ENCODE measurements around the gene ANKRD26.
A peak's percentile ranks its signal among the peaks of the same experiment; 100 is the strongest.
"Not testable (repeated sequence)": the region's sequence is repeated elsewhere in the genome, so short reads cannot be mapped to it uniquely, and the experiment has no call there.

The ANKRD26 gene

DNA sequence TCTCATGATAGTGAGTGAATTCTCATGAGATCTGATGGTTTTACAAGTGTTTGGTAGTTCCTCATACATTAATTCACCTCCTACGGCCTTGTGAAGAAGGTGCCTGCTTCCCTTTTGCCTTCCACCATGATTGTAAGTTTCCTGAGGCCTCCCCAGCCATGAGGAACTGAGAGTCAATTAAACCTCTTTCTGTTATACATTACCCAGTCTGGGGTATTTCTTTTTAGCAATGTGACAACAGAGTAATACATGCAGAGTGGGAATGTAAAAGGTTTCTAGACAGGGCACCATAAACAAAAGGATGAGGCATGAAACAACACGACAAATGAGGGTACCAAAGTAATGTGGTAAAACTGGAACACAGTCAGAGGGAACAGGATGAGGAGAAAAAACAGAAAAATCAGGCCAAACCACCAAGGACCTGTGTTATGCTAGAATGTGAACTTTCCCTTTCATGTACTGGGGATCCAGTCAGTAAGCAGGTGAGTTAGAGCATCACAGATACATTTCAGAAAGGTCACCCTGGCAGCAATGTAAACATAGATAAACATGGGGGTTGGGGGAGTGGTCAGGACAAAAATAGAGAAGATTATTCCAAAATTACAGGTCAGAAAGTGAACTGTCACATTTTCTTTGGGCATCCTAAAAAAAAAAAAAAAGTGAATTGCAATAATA, 31.9 kb downstream of the ANKRD26 start:
- Histone ChIP-seq H4K8ac (ENCODE audit: low read depth, low read length) (no peak overlapping the region), H2BK120ac (ENCODE audit: insufficient read depth, low read length, poor library complexity) (no peak overlapping the region), H3K27ac (ENCODE audit: low read depth, low read length) (no peak overlapping the region), H3K4me3 (ENCODE audit: low read depth, low read length) (no peak overlapping the region), H2AFZ (ENCODE audit: insufficient read depth, low read length, poor library complexity) (no peak overlapping the region), H3K9ac (ENCODE audit: low read length) (no peak overlapping the region), H2AK5ac (ENCODE audit: low read length) (no peak overlapping the region), H3K27me3 (ENCODE audit: insufficient read depth, low read length) (no peaks in the 10 kb centered on the region), H3K79me1 (ENCODE audit: low read length) (no peaks in the 10 kb centered on the region), H3K79me2 (ENCODE audit: control insufficient read depth, insufficient read depth, low read length, poor library complexity) (no peaks in the 10 kb centered on the region), H3K4me1 (ENCODE audit: control insufficient read depth in 1 of 2, insufficient read depth in 2 of 2, low read length in 2 of 2) (no peaks in the 10 kb centered on the region), H4K12ac (ENCODE audit: low read depth, low read length) (no peak overlapping the region), H3K14ac (ENCODE audit: low read length) (no peak overlapping the region), H2BK12ac (ENCODE audit: low read length) (no peak overlapping the region), H3K23ac (ENCODE audit: low read length) (no peak overlapping the region), H3K36me3 (ENCODE audit: control insufficient read depth in 1 of 2, insufficient read depth in 2 of 2, low read length in 2 of 2) (peaks cover 15 to 21% of the 10 kb centered on the region in 2 experiments), H2BK5ac (ENCODE audit: low read depth, low read length, poor library complexity) (no peak overlapping the region), H3K18ac (ENCODE audit: low read length) (no peak overlapping the region), H3K9me3 (ENCODE audit: insufficient read depth, low read depth, low read length) (no peaks in the 10 kb centered on the region), H3K4ac (ENCODE audit: low read depth, low read length) (no peak overlapping the region), H4K91ac (ENCODE audit: low read depth, low read length) (no peak overlapping the region), H3K4me2 (ENCODE audit: low read length) (no peak overlapping the region)
- DNase-seq, result peak; percentile 6 to 68
- WGBS (ENCODE audit: extremely low coverage, insufficient coverage, insufficient read length), result no CpG with 5 or more reads among the region's 2 CpGs

DNA sequence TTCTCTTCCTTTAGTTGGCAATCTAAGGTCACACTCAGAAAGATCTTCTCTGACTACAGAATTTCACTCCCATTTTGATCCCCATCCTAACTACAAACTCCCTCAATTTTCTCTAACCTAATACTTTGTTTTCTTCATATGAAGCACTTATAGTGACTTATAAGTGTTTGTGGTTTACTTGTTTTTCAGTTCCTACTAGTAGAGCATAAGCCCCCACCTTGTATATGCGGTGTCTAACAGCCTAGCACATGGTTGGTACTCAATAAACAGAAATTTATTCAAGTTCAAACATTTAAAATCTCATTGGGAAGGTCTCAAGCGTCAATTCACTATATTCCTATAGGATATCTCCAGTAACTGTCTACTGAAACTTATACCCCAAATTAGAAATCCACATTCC, 35.2 kb downstream of the ANKRD26 start:
- no peak overlapping the region for H3K27ac ChIP-seq (ENCODE audit: low read depth, low read length)
- H4K91ac ChIP-seq (ENCODE audit: low read depth, low read length), result no peak overlapping the region
- no peaks in the 10 kb centered on the region for H3K9me3 ChIP-seq (ENCODE audit: insufficient read depth, low read depth, low read length)
- H3K4me2 ChIP-seq (ENCODE audit: low read length), result no peak overlapping the region
- DNase-seq, result no peak
- no peak overlapping the region for H2AK5ac ChIP-seq (ENCODE audit: low read length)
- H2AFZ ChIP-seq (ENCODE audit: insufficient read depth, low read length, poor library complexity), result no peak overlapping the region
- H3K14ac ChIP-seq (ENCODE audit: low read length), result no peak overlapping the region
- H3K79me1 ChIP-seq (ENCODE audit: low read length), result no peaks in the 10 kb centered on the region
- H4K12ac ChIP-seq (ENCODE audit: low read depth, low read length), result no peak overlapping the region
- no peaks in the 10 kb centered on the region for H3K27me3 ChIP-seq (ENCODE audit: insufficient read depth, low read length)
- no peak overlapping the region for H2BK5ac ChIP-seq (ENCODE audit: low read depth, low read length, poor library complexity)
- H3K36me3 ChIP-seq (ENCODE audit: control insufficient read depth in 1 of 2, insufficient read depth in 2 of 2, low read length in 2 of 2), result peaks cover 8 to 9% of the 10 kb centered on the region in 2 experiments
- H4K8ac ChIP-seq (ENCODE audit: low read depth, low read length), result no peak overlapping the region
- no peak overlapping the region for H2BK12ac ChIP-seq (ENCODE audit: low read length)
- H3K18ac ChIP-seq (ENCODE audit: low read length), result no peak overlapping the region
- H3K4me3 ChIP-seq (ENCODE audit: low read depth, low read length), result no peak overlapping the region
- no peak overlapping the region for H3K4ac ChIP-seq (ENCODE audit: low read depth, low read length)
- no CpG with 5 or more reads among the region's 2 CpGs for WGBS (ENCODE audit: extremely low coverage, insufficient coverage, insufficient read length)
- H3K9ac ChIP-seq (ENCODE audit: low read length), result no peak overlapping the region
- H2BK120ac ChIP-seq (ENCODE audit: insufficient read depth, low read length, poor library complexity), result no peak overlapping the region
- no peak overlapping the region for H3K23ac ChIP-seq (ENCODE audit: low read length)
- H3K79me2 ChIP-seq (ENCODE audit: control insufficient read depth, insufficient read depth, low read length, poor library complexity), result no peaks in the 10 kb centered on the region
- H3K4me1 ChIP-seq (ENCODE audit: control insufficient read depth in 1 of 2, insufficient read depth in 2 of 2, low read length in 2 of 2), result no peaks in the 10 kb centered on the region

DNA sequence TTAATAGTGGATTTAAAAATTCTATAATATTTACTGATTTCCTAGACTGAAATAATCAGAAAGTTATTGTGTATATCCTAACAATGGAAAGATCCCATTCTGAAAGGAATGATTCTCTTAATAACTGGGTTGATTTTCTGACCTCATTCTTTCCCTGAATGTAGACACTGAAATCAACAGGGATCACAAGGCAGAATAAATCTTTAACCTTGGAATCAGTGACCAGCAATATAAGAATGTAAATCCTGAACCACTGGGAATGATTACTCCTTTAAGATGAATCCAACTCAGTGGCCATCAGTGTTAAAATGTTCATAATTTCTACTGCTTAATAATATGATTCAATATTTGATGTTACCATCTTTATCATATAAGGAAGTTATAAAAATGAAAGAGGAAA, 47.6 kb downstream of the ANKRD26 start:
- Histone ChIP-seq H3K36me3 (ENCODE audit: control insufficient read depth in 1 of 2, insufficient read depth in 2 of 2, low read length in 2 of 2) (no peaks in the 10 kb centered on the region), H2AFZ (ENCODE audit: insufficient read depth, low read length, poor library complexity) (no peak overlapping the region), H3K4me3 (ENCODE audit: low read depth, low read length) (no peak overlapping the region), H3K79me1 (ENCODE audit: low read length) (no peaks in the 10 kb centered on the region), H3K4ac (ENCODE audit: low read depth, low read length) (no peak overlapping the region), H4K12ac (ENCODE audit: low read depth, low read length) (no peak overlapping the region), H2BK5ac (ENCODE audit: low read depth, low read length, poor library complexity) (no peak overlapping the region), H3K27ac (ENCODE audit: low read depth, low read length) (no peak overlapping the region), H3K14ac (ENCODE audit: low read length) (no peak overlapping the region), H2BK12ac (ENCODE audit: low read length) (no peak overlapping the region), H4K91ac (ENCODE audit: low read depth, low read length) (no peak overlapping the region), H4K8ac (ENCODE audit: low read depth, low read length) (no peak overlapping the region), H3K9ac (ENCODE audit: low read length) (no peak overlapping the region), H2AK5ac (ENCODE audit: low read length) (no peak overlapping the region), H3K18ac (ENCODE audit: low read length) (no peak overlapping the region), H3K79me2 (ENCODE audit: control insufficient read depth, insufficient read depth, low read length, poor library complexity) (no peaks in the 10 kb centered on the region), H2BK120ac (ENCODE audit: insufficient read depth, low read length, poor library complexity) (no peak overlapping the region), H3K4me2 (ENCODE audit: low read length) (no peak overlapping the region), H3K23ac (ENCODE audit: low read length) (no peak overlapping the region), H3K27me3 (ENCODE audit: insufficient read depth, low read length) (no peaks in the 10 kb centered on the region), H3K9me3 (ENCODE audit: insufficient read depth, low read depth, low read length) (no peaks in the 10 kb centered on the region), H3K4me1 (ENCODE audit: control insufficient read depth in 1 of 2, insufficient read depth in 2 of 2, low read length in 2 of 2) (no peaks in the 10 kb centered on the region)
- DNase-seq, result no peak

DNA sequence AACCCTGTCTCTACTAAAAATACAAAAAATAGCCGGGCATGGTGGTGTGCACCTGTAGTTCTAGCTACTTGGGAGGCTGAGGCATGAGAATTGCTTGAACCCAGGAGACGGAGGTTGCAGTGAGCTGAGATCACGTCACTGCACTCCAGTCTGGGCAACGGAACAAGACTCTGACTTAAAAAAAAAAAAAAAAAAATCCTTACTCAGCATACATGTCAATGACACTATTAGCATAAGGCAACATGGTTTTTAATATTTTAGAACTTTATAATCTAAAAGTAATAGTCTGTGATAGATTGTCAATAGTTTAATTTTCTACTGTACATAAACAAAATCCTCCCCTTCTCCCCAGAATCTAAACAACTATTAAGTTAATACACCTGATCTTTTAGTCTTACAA, 55.0 kb downstream of the ANKRD26 start:
- H3K27ac ChIP-seq (ENCODE audit: low read depth, low read length); H2AFZ ChIP-seq (ENCODE audit: insufficient read depth, low read length, poor library complexity); H3K14ac ChIP-seq (ENCODE audit: low read length); H2BK120ac ChIP-seq (ENCODE audit: insufficient read depth, low read length, poor library complexity); H3K9ac ChIP-seq (ENCODE audit: low read length); H3K4me1 ChIP-seq (ENCODE audit: control insufficient read depth in 1 of 2, insufficient read depth in 2 of 2, low read length in 2 of 2); H3K27me3 ChIP-seq (ENCODE audit: insufficient read depth, low read length); H3K4ac ChIP-seq (ENCODE audit: low read depth, low read length); H3K9me3 ChIP-seq (ENCODE audit: insufficient read depth, low read depth, low read length); H4K91ac ChIP-seq (ENCODE audit: low read depth, low read length); H3K23ac ChIP-seq (ENCODE audit: low read length); H2BK5ac ChIP-seq (ENCODE audit: low read depth, low read length, poor library complexity); H4K12ac ChIP-seq (ENCODE audit: low read depth, low read length); H3K79me1 ChIP-seq (ENCODE audit: low read length); DNase-seq; H3K18ac ChIP-seq (ENCODE audit: low read length); H3K4me2 ChIP-seq (ENCODE audit: low read length); H3K79me2 ChIP-seq (ENCODE audit: control insufficient read depth, insufficient read depth, low read length, poor library complexity); H3K36me3 ChIP-seq (ENCODE audit: control insufficient read depth in 1 of 2, insufficient read depth in 2 of 2, low read length in 2 of 2); H3K4me3 ChIP-seq (ENCODE audit: low read depth, low read length); H2AK5ac ChIP-seq (ENCODE audit: low read length); H4K8ac ChIP-seq (ENCODE audit: low read depth, low read length); H2BK12ac ChIP-seq (ENCODE audit: low read length): not testable (repeated sequence)
- WGBS (ENCODE audit: extremely low coverage, insufficient coverage, insufficient read length), result no CpG with 5 or more reads among the region's 4 CpGs

Data from trophoblast cell (in vitro differentiated cells and primary cell).